ENCODE data around the gene LRRC4B.

- TF ChIP-seq, protein P1, sequence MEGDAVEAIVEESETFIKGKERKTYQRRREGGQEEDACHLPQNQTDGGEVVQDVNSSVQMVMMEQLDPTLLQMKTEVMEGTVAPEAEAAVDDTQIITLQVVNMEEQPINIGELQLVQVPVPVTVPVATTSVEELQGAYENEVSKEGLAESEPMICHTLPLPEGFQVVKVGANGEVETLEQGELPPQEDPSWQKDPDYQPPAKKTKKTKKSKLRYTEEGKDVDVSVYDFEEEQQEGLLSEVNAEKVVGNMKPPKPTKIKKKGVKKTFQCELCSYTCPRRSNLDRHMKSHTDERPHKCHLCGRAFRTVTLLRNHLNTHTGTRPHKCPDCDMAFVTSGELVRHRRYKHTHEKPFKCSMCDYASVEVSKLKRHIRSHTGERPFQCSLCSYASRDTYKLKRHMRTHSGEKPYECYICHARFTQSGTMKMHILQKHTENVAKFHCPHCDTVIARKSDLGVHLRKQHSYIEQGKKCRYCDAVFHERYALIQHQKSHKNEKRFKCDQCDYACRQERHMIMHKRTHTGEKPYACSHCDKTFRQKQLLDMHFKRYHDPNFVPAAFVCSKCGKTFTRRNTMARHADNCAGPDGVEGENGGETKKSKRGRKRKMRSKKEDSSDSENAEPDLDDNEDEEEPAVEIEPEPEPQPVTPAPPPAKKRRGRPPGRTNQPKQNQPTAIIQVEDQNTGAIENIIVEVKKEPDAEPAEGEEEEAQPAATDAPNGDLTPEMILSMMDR (IDR thresholded peaks at IDR 0.05), result no peak
- no peak for TF ChIP-seq FOXM1 (IDR thresholded peaks at IDR 0.05; ENCODE audit: low read depth)
- no peak for TF ChIP-seq TAF1 (IDR thresholded peaks at IDR 0.05; ENCODE audit: borderline replicate concordance, low read depth, low read length)
- no peak for TF ChIP-seq REST (IDR thresholded peaks at IDR 0.05; ENCODE audit: low read depth, low read length)
- no peak for TF ChIP-seq SMC3 (IDR thresholded peaks at IDR 0.05; ENCODE audit: low read depth, low read length)
Measured at GRCh38 chr19:50550594-50550966, 17.7 kb downstream of the LRRC4B start.

Data from SK-N-SH (cell line).